C4-2B (cell line): ENCODE measurements around the gene LRRC49.

Source experiments
- CTCF ChIP-seq: fragments of 450-650 bp; conservative IDR thresholded peaks from 2 replicates; pipeline ENCODE4 v1.5.1; 2017; ENCODE audit warnings: mild to moderate bottlenecking
- ZFX ChIP-seq: fragments of 450-650 bp; IDR thresholded peaks from 2 replicates; pipeline ENCODE4 v1.6.1; 2017

GRCh38 chr15:70916531-70916930 lies 23.9 kb downstream of the LRRC49 start:
- TF ChIP-seq ZFX (no peak), CTCF (no peak)
